BLaER1 (cell line): ENCODE results near the gene ELOB.

Source experiments
- H3K27ac ChIP-seq: shearing (Covaris generic); formaldehyde crosslinking; 2 replicates; pipeline ENCODE4 v1.8.1; 2022
- H3K27me3 ChIP-seq: shearing (Covaris generic); formaldehyde crosslinking; 2 replicates; pipeline ENCODE4 v1.8.1; 2022
- H3K36me3 ChIP-seq: shearing (Covaris generic); formaldehyde crosslinking; 2 replicates; pipeline ENCODE4 v1.8.1; 2022
- H3K4me1 ChIP-seq: shearing (Covaris generic); formaldehyde crosslinking; 2 replicates; pipeline ENCODE4 v1.8.1; 2022
- H3K4me2 ChIP-seq: shearing (Covaris generic); formaldehyde crosslinking; 2 replicates; pipeline ENCODE4 v1.8.1; 2022
- H3K4me3 ChIP-seq: shearing (Covaris generic); formaldehyde crosslinking; 2 replicates; pipeline ENCODE4 v1.8.1; 2022
- H3K9ac ChIP-seq: shearing (Covaris generic); formaldehyde crosslinking; 2 replicates; pipeline ENCODE4 v1.8.1; 2022
- H3K9me3 ChIP-seq: shearing (Covaris generic); formaldehyde crosslinking; 2 replicates; pipeline ENCODE4 v1.8.1; 2022
- H4K20me1 ChIP-seq: shearing (Covaris generic); formaldehyde crosslinking; 2 replicates; pipeline ENCODE4 v1.8.1; 2022
- Cebpa-rat ChIP-seq: shearing (Covaris generic); IDR thresholded peaks from 2 replicates; pipeline ENCODE4 v1.8.1; 2022

ELOB gene

GRCh38 chr16:2777231-2777902 lies at the start of gene ELOB:
Gene ELOB, minus strand, starts transcription at chr16:2777280. Its CDS starts 41 bp downstream, at chr16:2777239.
- H3K9ac ChIP-seq: peak within 1 kb of the TSS; percentile 100
- peak within 1 kb of the TSS; percentile 99 for H3K4me3 ChIP-seq
- H3K9me3 ChIP-seq: no peaks in the 10 kb centered on the region
- H3K27ac ChIP-seq: peak within 1 kb of the TSS; percentile 100
- H3K36me3 ChIP-seq: peaks cover 32% of the 10 kb centered on the region
- peaks cover 44% of the 10 kb centered on the region for H4K20me1 ChIP-seq
- peaks cover 41% of the 10 kb centered on the region for H3K4me1 ChIP-seq
- no peaks in the 10 kb centered on the region for H3K27me3 ChIP-seq
- TF ChIP-seq Cebpa-rat: no peak
- H3K4me2 ChIP-seq: peak within 1 kb of the TSS; percentile 99

DNA sequence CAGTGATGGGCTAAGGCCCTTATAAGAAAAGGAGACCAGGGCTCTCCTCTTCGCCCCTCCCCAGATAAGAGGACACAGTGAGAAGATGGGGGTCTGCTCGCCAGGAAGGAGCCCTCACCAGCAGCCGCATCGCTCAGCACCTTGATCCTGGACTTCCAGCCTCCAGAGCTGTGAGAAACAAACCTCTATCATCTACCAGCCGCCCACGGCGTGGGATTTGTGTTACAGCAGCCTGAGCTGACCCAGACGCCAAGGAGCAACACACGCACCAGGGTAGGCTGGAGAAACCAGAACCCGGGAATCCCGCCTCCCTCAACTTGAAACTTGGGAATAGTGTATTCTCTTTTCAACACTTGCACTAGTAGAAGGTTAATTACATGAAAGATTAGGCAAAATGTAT lies 48.8 kb upstream of the ELOB start:
- H3K27me3 ChIP-seq: no peaks in the 10 kb centered on the region
- no peaks in the 10 kb centered on the region for H3K36me3 ChIP-seq
- H3K4me3 ChIP-seq: no peak overlapping the region
- H3K27ac ChIP-seq: no peak overlapping the region
- no peaks in the 10 kb centered on the region for H3K9me3 ChIP-seq
- H4K20me1 ChIP-seq: no peaks in the 10 kb centered on the region
- TF ChIP-seq Cebpa-rat: no peak
- H3K4me1 ChIP-seq: peaks cover 16% of the 10 kb centered on the region
- H3K9ac ChIP-seq: no peak overlapping the region
- no peak overlapping the region for H3K4me2 ChIP-seq

- H3K4me3 ChIP-seq: no peak overlapping the region
- H3K4me1 ChIP-seq: peaks cover 11% of the 10 kb centered on the region
- no peak for TF ChIP-seq Cebpa-rat
- H3K9me3 ChIP-seq: no peaks in the 10 kb centered on the region
- H3K4me2 ChIP-seq: no peak overlapping the region
- no peaks in the 10 kb centered on the region for H3K36me3 ChIP-seq
- no peak overlapping the region for H3K9ac ChIP-seq
- no peaks in the 10 kb centered on the region for H3K27me3 ChIP-seq
- 0 out of 2 replicates have a peak, but pooled peaks cover 2% of the 10 kb centered on the region for H4K20me1 ChIP-seq
- no peak overlapping the region for H3K27ac ChIP-seq
Measured at GRCh38 chr16:2825049-2825742, 48.1 kb upstream of the ELOB start.

GRCh38 chr16:2824626-2825025 lies 47.5 kb upstream of the ELOB start:
- Histone ChIP-seq H3K4me3 (no peak overlapping the region), H3K27me3 (no peaks in the 10 kb centered on the region)

DNA sequence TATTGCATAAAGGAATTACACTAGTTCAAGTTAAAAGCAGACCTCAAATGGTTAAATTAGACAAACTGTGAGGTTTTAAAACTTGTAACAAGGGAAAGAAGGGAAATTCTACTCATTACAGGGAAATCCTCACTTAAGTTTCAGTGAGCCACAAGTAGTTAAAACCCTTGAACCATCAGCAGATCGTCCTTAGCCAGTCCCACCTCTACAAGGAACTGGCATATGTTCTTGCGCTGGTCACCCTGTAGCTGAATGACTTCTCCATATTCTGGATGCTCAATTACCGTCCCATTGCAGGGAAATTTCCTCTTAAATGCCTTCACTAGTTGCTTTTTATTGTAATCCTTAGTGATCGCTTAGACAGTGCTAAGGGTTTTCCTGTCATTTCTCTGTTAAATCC lies 45.4 kb upstream of the ELOB start:
- no peak for TF ChIP-seq Cebpa-rat
- no peak overlapping the region for H3K9ac ChIP-seq
- H3K4me2 ChIP-seq: no peak overlapping the region
- no peaks in the 10 kb centered on the region for H3K9me3 ChIP-seq
- no peak overlapping the region for H3K4me3 ChIP-seq
- no peaks in the 10 kb centered on the region for H3K27me3 ChIP-seq
- H3K36me3 ChIP-seq: no peaks in the 10 kb centered on the region
- H3K4me1 ChIP-seq: peaks cover 11% of the 10 kb centered on the region; the same call in 1 of the 2 replicates
- 0 out of 2 replicates have a peak, but pooled peaks cover 7% of the 10 kb centered on the region for H4K20me1 ChIP-seq
- H3K27ac ChIP-seq: no peak overlapping the region

More at GRCh38 chr16:2824626-2825025, 47.5 kb upstream of the ELOB start:
- TF ChIP-seq Cebpa-rat: no peak
- Histone ChIP-seq H3K27ac (no peak overlapping the region), H3K9ac (no peak overlapping the region), H4K20me1 (0 out of 2 replicates have a peak, but pooled peaks cover 7% of the 10 kb centered on the region), H3K4me2 (no peak overlapping the region), H3K9me3 (no peaks in the 10 kb centered on the region), H3K4me1 (peaks cover 5% of the 10 kb centered on the region), H3K36me3 (no peaks in the 10 kb centered on the region)

DNA sequence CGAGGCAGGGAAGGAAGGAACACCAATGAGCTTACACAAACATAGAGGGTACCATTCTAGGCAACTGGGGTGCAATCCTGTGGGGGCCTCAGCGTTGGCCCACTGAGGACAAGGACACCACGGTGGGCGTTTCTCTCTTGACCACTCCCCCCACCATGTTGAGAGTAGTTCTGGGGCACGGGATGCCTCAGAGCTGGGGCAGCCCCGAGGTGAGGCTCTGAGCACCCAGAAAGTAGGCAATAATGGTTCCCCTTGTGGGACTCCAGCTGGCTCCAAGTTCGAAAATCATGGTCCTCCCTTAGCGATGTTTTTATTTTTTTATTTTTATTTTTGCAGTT lies 45.0 kb upstream of the ELOB start:
- H3K9ac ChIP-seq: no peak overlapping the region
- no peak for TF ChIP-seq Cebpa-rat
- H4K20me1 ChIP-seq: 0 out of 2 replicates have a peak, but pooled peaks cover 7% of the 10 kb centered on the region
- H3K4me2 ChIP-seq: no peak overlapping the region
- H3K4me1 ChIP-seq: peaks cover 11% of the 10 kb centered on the region; the same call in 1 of the 2 replicates
- H3K27me3 ChIP-seq: no peaks in the 10 kb centered on the region
- no peaks in the 10 kb centered on the region for H3K36me3 ChIP-seq
- no peaks in the 10 kb centered on the region for H3K9me3 ChIP-seq
- H3K27ac ChIP-seq: no peak overlapping the region
- H3K4me3 ChIP-seq: no peak overlapping the region

GRCh38 chr16:2821487-2822157 lies 44.5 kb upstream of the ELOB start:
- H3K4me1 ChIP-seq: peaks cover 14% of the 10 kb centered on the region
- H3K36me3 ChIP-seq: no peaks in the 10 kb centered on the region
- no peak overlapping the region for H3K4me3 ChIP-seq
- 0 out of 2 replicates have a peak, but pooled peaks cover 7% of the 10 kb centered on the region for H4K20me1 ChIP-seq
- no peak overlapping the region for H3K4me2 ChIP-seq
- no peak overlapping the region for H3K9ac ChIP-seq
- no peaks in the 10 kb centered on the region for H3K27me3 ChIP-seq
- TF ChIP-seq Cebpa-rat: no peak
- H3K27ac ChIP-seq: no peak overlapping the region
- no peaks in the 10 kb centered on the region for H3K9me3 ChIP-seq

- no peak for TF ChIP-seq Cebpa-rat
- Histone ChIP-seq H3K4me2 (no peak overlapping the region), H3K4me3 (no peak overlapping the region), H3K9me3 (no peaks in the 10 kb centered on the region), H3K36me3 (no peaks in the 10 kb centered on the region), H3K27ac (no peak overlapping the region), H3K4me1 (peaks cover 20% of the 10 kb centered on the region), H4K20me1 (0 out of 2 replicates have a peak, but pooled peaks cover 7% of the 10 kb centered on the region), H3K9ac (no peak overlapping the region), H3K27me3 (no peaks in the 10 kb centered on the region)
Measured at GRCh38 chr16:2820836-2821486, 43.9 kb upstream of the ELOB start.

- no peak overlapping the region for H3K4me3 ChIP-seq
- H3K9me3 ChIP-seq: no peaks in the 10 kb centered on the region
- H3K27me3 ChIP-seq: no peaks in the 10 kb centered on the region
- TF ChIP-seq Cebpa-rat: no peak
- H3K27ac ChIP-seq: no peak overlapping the region
- H4K20me1 ChIP-seq: 0 out of 2 replicates have a peak, but pooled peaks cover 7% of the 10 kb centered on the region
- peaks cover 27% of the 10 kb centered on the region for H3K4me1 ChIP-seq
- H3K9ac ChIP-seq: no peak overlapping the region
- H3K36me3 ChIP-seq: no peaks in the 10 kb centered on the region
- no peak overlapping the region for H3K4me2 ChIP-seq
Measured at GRCh38 chr16:2819939-2820835, 43.1 kb upstream of the ELOB start.
